RWPE2 (cell line): ENCODE data around the gene LIPM.
A peak's percentile ranks its signal among the peaks of the same experiment; 100 is the strongest.

Experiments
- ATAC-seq: fragments of 200-7000 bp; cut with Tn5 transposase; 3 replicates; pipeline ENCODE4 v1.9.1; 2021; ENCODE audit warnings: low read depth
- DNase-seq: peaks from one replicate; pipeline ENCODE4 v3.0.0-alpha.2; 2020; ENCODE audit warnings: low spot score
- H3K27ac ChIP-seq: fragments of 450-650 bp; 2 replicates; pipeline ENCODE4 v1.5.1; 2017; ENCODE audit warnings: mild to moderate bottlenecking; ENCODE audit not compliant: poor library complexity, severe bottlenecking
- H3K27me3 ChIP-seq: fragments of 250-450 bp; sonication (Bioruptor Pico); 2 replicates; pipeline ENCODE4 v1.5.1; 2021; ENCODE audit warnings: mild to moderate bottlenecking, moderate library complexity; ENCODE audit not compliant: insufficient read depth, poor library complexity, severe bottlenecking
- H3K36me3 ChIP-seq: fragments of 250-450 bp; sonication (Bioruptor Pico); 2 replicates; pipeline ENCODE4 v1.5.1; 2020; ENCODE audit warnings: low read depth, mild to moderate bottlenecking, moderate library complexity
- H3K4me1 ChIP-seq: fragments of 250-450 bp; sonication (Bioruptor Pico); 2 replicates; pipeline ENCODE4 v1.5.1; 2021; ENCODE audit warnings: mild to moderate bottlenecking, moderate library complexity; ENCODE audit not compliant: insufficient read depth, poor library complexity, severe bottlenecking
- H3K4me3 ChIP-seq: fragments of 250-450 bp; sonication (Bioruptor Pico); 2 replicates; pipeline ENCODE4 v1.5.1; 2021; ENCODE audit warnings: mild to moderate bottlenecking, moderate library complexity; ENCODE audit not compliant: severe bottlenecking
- H3K9me3 ChIP-seq: fragments of 250-450 bp; sonication (Bioruptor Pico); 2 replicates; pipeline ENCODE4 v1.5.1; 2021; ENCODE audit warnings: mild to moderate bottlenecking, moderate library complexity; ENCODE audit not compliant: severe bottlenecking
- CTCF ChIP-seq: fragments of 450-650 bp; IDR thresholded peaks from one replicate; pipeline ENCODE4 v1.5.1; 2017; ENCODE audit warnings: mild to moderate bottlenecking, moderate library complexity; ENCODE audit not compliant: poor library complexity, severe bottlenecking

Gene LIPM

GRCh38 chr10:88805361-88805760 is 2.8 kb downstream of the LIPM start:
- H3K4me3 ChIP-seq: no peak overlapping the region
- DNase-seq (no peak), ATAC-seq (no peak)
- H3K27me3 ChIP-seq: no peaks in the 10 kb centered on the region
- H3K27ac ChIP-seq: no peak overlapping the region
- H3K4me1 ChIP-seq: peaks cover under 1% of the 10 kb centered on the region
- no peak for TF ChIP-seq CTCF
- H3K36me3 ChIP-seq: no peaks in the 10 kb centered on the region
- H3K9me3 ChIP-seq: no peaks in the 10 kb centered on the region

- Histone ChIP-seq H3K27ac (no peak overlapping the region), H3K9me3 (no peaks in the 10 kb centered on the region), H3K4me1 (peaks cover 3% of the 10 kb centered on the region), H3K4me3 (no peak overlapping the region), H3K36me3 (no peaks in the 10 kb centered on the region), H3K27me3 (no peaks in the 10 kb centered on the region)
- no peak for TF ChIP-seq CTCF
- ATAC-seq (no peak), DNase-seq (no peak)
These were observed 3.4 kb downstream of the LIPM start for GRCh38 chr10:88805924-88806323.

GRCh38 chr10:88809621-88810020 is 7.1 kb downstream of the LIPM start:
- ATAC-seq (no peak; the same call in 2 of the 3 replicates), DNase-seq (no peak)
- H3K4me3 ChIP-seq: no peak overlapping the region
- no peak for TF ChIP-seq CTCF
- H3K4me1 ChIP-seq: peaks cover 3% of the 10 kb centered on the region
- H3K36me3 ChIP-seq: no peaks in the 10 kb centered on the region
- no peaks in the 10 kb centered on the region for H3K27me3 ChIP-seq
- H3K27ac ChIP-seq: peak overlapping the region; percentile 8
- H3K9me3 ChIP-seq: no peaks in the 10 kb centered on the region

- ATAC-seq: peak; percentile 89
- H3K27me3 ChIP-seq: no peaks in the 10 kb centered on the region
- peak; percentile 90 for TF ChIP-seq CTCF
These were observed 7.8 kb downstream of the LIPM start for GRCh38 chr10:88810196-88810961.

GRCh38 chr10:88813200-88813599 is 10.7 kb downstream of the LIPM start:
- no peak for ATAC-seq
- H3K4me3 ChIP-seq: no peak overlapping the region
- no peaks in the 10 kb centered on the region for H3K36me3 ChIP-seq
- H3K9me3 ChIP-seq: no peaks in the 10 kb centered on the region
- no peak for TF ChIP-seq CTCF
- no peak overlapping the region for H3K27ac ChIP-seq
- DNase-seq: no peak
- H3K4me1 ChIP-seq: peaks cover 3% of the 10 kb centered on the region
- no peaks in the 10 kb centered on the region for H3K27me3 ChIP-seq

More at GRCh38 chr10:88810196-88810961, 7.8 kb downstream of the LIPM start:
- Histone ChIP-seq H3K4me1 (peaks cover 3% of the 10 kb centered on the region), H3K4me3 (no peak overlapping the region), H3K27ac (peak overlapping the region; percentile 8), H3K36me3 (no peaks in the 10 kb centered on the region), H3K9me3 (no peaks in the 10 kb centered on the region)
- DNase-seq: no peak
